A549 (cell line): Measurements from ENCODE around the gene ROBO1. TPM values are rescaled to one million over a fixed set of nuclear protein-coding genes. Genes with fewer than 3 reads are reported as not detected.
A peak's percentile ranks its signal among the peaks of the same experiment; 100 is the strongest.

Experiments used
- ATAC-seq, 2 experiments: fragments of 200-7000 bp in 1 of 2; fragments of >200 bp in 1 of 2; cut with Nextera tagmentation in 1 of 2; cut with Tn5 transposase in 1 of 2; 3 replicates each; pipeline versions ENCODE4 v1.8.0 to v1.9.1; 2018 to 2020; ENCODE audit warnings: mild to moderate bottlenecking in 1 of 2, moderate library complexity in 1 of 2
- CTCF ChIA-PET: fragments of 300-600 bp; sonication (Branson Sonifier 250); formaldehyde crosslinking; extraction: SDS; loops from one replicate; lab custom pipeline; 2021; ENCODE audit warnings: antibody characterized with exemption, inconsistent platforms; lab: Yijun Ruan, JAX
- POLR2A ChIA-PET: fragments of 350-600 bp; formaldehyde crosslinking; extraction: SDS; loops from one replicate; lab custom pipeline; 2021; ENCODE audit warnings: antibody characterized with exemption, inconsistent platforms; lab: Yijun Ruan, JAX
- DNase-seq, 2 experiments: peaks; one replicate each; pipeline versions ENCODE4 v3.0.0 to v3.0.0-alpha.2; 2011 to 2016; ENCODE audit warnings: low read depth in 1 of 2, low spot score in 1 of 2
- FAIRE-seq: peaks from 2 replicates; lab custom pipeline; 2011; peaks lifted over from hg19 to GRCh38; lab: Jason Lieb, UNC
- H3K27ac ChIP-seq, 2 experiments: fragments of >200 bp; sonication (Bioruptor Twin); formaldehyde crosslinking; 3 replicates each; pipeline ENCODE4 v1.5.1; 2016 to 2017
- H3K4me1 ChIP-seq: fragments of >200 bp; sonication (Bioruptor Twin); formaldehyde crosslinking; 3 replicates; pipeline ENCODE4 v1.6.1; 2016
- H3K4me2 ChIP-seq: fragments of >200 bp; sonication (Bioruptor Twin); formaldehyde crosslinking; 3 replicates; pipeline ENCODE4 v1.6.1; 2016
- H3K4me3 ChIP-seq: fragments of >200 bp; sonication (Bioruptor Twin); formaldehyde crosslinking; 3 replicates; pipeline ENCODE4 v1.5.1; 2016
- H3K9me3 ChIP-seq: fragments of >200 bp; sonication (Bioruptor Twin); formaldehyde crosslinking; 3 replicates; pipeline ENCODE4 v1.6.1; 2016
- CHD2 ChIP-seq: fragments of 150-350 bp; IDR thresholded peaks from 2 replicates; pipeline ENCODE4 v1.6.1; 2014; ENCODE audit warnings: low read length; ENCODE audit not compliant: partially characterized antibody
- CHD4 ChIP-seq: fragments of 200-600 bp; sonication (generic); IDR thresholded peaks from 2 replicates; pipeline ENCODE4 v1.6.1; 2016; ENCODE audit warnings: antibody characterized with exemption, mild to moderate bottlenecking, borderline replicate concordance
- EP300 ChIP-seq, 2 experiments: fragments of >200 bp; sonication (Bioruptor Twin); formaldehyde crosslinking; IDR thresholded peaks; 2 replicates in 1 of 2; 3 replicates in 1 of 2; pipeline ENCODE4 v1.6.1; 2016 to 2017
- FOXS1 ChIP-seq: fragments of 250-450 bp; sonication (Bioruptor Pico); IDR thresholded peaks from 2 replicates; pipeline ENCODE4 v1.5.0; 2020; ENCODE audit warnings: mild to moderate bottlenecking, moderate library complexity
- GATA3 ChIP-seq: IDR thresholded peaks from 2 replicates; pipeline ENCODE4 v1.6.1; 2012; ENCODE audit warnings: borderline replicate concordance
- HEYL ChIP-seq: fragments of 250-450 bp; sonication (Bioruptor Pico); IDR thresholded peaks from 2 replicates; pipeline ENCODE4 v1.8.0; 2021; ENCODE audit warnings: mild to moderate bottlenecking, moderate library complexity
- HMGXB4 ChIP-seq: fragments of 250-450 bp; sonication (Bioruptor Pico); IDR thresholded peaks from 2 replicates; pipeline ENCODE4 v1.5.0; 2021; ENCODE audit warnings: mild to moderate bottlenecking, moderate library complexity, borderline replicate concordance
- HOXB13 ChIP-seq: fragments of 250-450 bp; sonication (Bioruptor Pico); IDR thresholded peaks from 2 replicates; pipeline ENCODE4 v1.5.0; 2020; ENCODE audit warnings: low read depth, mild to moderate bottlenecking, moderate library complexity
- JUNB ChIP-seq: fragments of >200 bp; sonication (Bioruptor Twin); formaldehyde crosslinking; IDR thresholded peaks from 2 replicates; pipeline ENCODE4 v1.6.1; 2016
- KDM5A ChIP-seq: fragments of 200-600 bp; sonication (generic); IDR thresholded peaks from 2 replicates; pipeline ENCODE4 v1.6.1; 2016; ENCODE audit warnings: antibody characterized with exemption, mild to moderate bottlenecking
- MAX ChIP-seq: IDR thresholded peaks from 2 replicates; pipeline ENCODE4 v1.6.1; 2012
- MAZ ChIP-seq: fragments of 150-350 bp; IDR thresholded peaks from 2 replicates; pipeline ENCODE4 v1.6.1; 2014; ENCODE audit warnings: antibody characterized with exemption, low read depth, low read length, borderline replicate concordance
- NPAS2 ChIP-seq: fragments of 250-450 bp; sonication (Bioruptor Pico); IDR thresholded peaks from 2 replicates; pipeline ENCODE4 v1.8.0; 2022; ENCODE audit warnings: mild to moderate bottlenecking, moderate library complexity, borderline replicate concordance
- NR3C1 ChIP-seq: fragments of >200 bp; sonication (Bioruptor Twin); formaldehyde crosslinking; IDR thresholded peaks from 3 replicates; pipeline ENCODE4 v1.6.1; 2017
- PHF8 ChIP-seq: fragments of 200-600 bp; sonication (generic); IDR thresholded peaks from 2 replicates; pipeline ENCODE4 v1.6.1; 2016; ENCODE audit warnings: low read depth, mild to moderate bottlenecking, antibody characterized with exemption, moderate library complexity, borderline replicate concordance
- POLR2AphosphoS2 ChIP-seq: conservative IDR thresholded peaks from 2 replicates; pipeline ENCODE4 v1.6.1; 2012; ENCODE audit warnings: low read length, improper control_type of control experiment, inconsistent platforms
- RAD21 ChIP-seq, 2 experiments: fragments of >200 bp in 1 of 2; sonication (Bioruptor Twin) in 1 of 2; formaldehyde crosslinking in 1 of 2; IDR thresholded peaks in 1 of 2; conservative IDR thresholded peaks in 1 of 2; 2 replicates in 1 of 2; 3 replicates in 1 of 2; pipeline ENCODE4 v1.6.1; 2012 to 2018; ENCODE audit warnings: inconsistent platforms in 1 of 2
- RARB ChIP-seq: fragments of 250-450 bp; sonication (Bioruptor Pico); IDR thresholded peaks from 2 replicates; pipeline ENCODE4 v1.8.0; 2021; ENCODE audit warnings: mild to moderate bottlenecking, moderate library complexity
- SREBF2 ChIP-seq: fragments of 450-650 bp; IDR thresholded peaks from 2 replicates; pipeline ENCODE4 v1.6.1; 2014; ENCODE audit warnings: mild to moderate bottlenecking, moderate library complexity
- ZC3H11A ChIP-seq: fragments of 450-650 bp; IDR thresholded peaks from 2 replicates; pipeline ENCODE4 v1.6.1; 2014; ENCODE audit warnings: antibody characterized with exemption, mild to moderate bottlenecking
- ZSCAN20 ChIP-seq: fragments of 250-450 bp; sonication (Bioruptor Pico); IDR thresholded peaks from 2 replicates; pipeline ENCODE4 v1.8.0; 2022; ENCODE audit warnings: mild to moderate bottlenecking, moderate library complexity
- WGBS: methylation state at CpG from one replicate; pipeline ENCODE4 v1.1.6; 2017; ENCODE audit errors: missing lambda C conversion rate; 5-methylcytosine and 5-hydroxymethylcytosine counted together
- polyA plus RNA-seq, 4 experiments: library from polyadenylated mRNA; depleted of rRNA in 3 of 4; stranded (reverse); fragments of >200 nt; fragmentation: RNase III in 1 of 4; extraction: RNeasy Plus Mini Kit Qiagen cat#74134 plus additional on column Dnase treatment in 1 of 4; gene quantifications; 2 replicates in 3 of 4; 3 replicates in 1 of 4; pipeline ENCODE4 v1.2.3, GENCODE V29; 2011 to 2017
- TF ChIP-seq, protein P1 (sequence below): fragments of >200 bp; sonication (Bioruptor Twin); formaldehyde crosslinking; IDR thresholded peaks from 3 replicates; pipeline ENCODE4 v1.6.1; 2016

Gene ROBO1
- polyA plus RNA-seq, 2 of the 4 experiments (the other 2 are of a cell fraction), result 25.3 to 35.6 TPM

DNA sequence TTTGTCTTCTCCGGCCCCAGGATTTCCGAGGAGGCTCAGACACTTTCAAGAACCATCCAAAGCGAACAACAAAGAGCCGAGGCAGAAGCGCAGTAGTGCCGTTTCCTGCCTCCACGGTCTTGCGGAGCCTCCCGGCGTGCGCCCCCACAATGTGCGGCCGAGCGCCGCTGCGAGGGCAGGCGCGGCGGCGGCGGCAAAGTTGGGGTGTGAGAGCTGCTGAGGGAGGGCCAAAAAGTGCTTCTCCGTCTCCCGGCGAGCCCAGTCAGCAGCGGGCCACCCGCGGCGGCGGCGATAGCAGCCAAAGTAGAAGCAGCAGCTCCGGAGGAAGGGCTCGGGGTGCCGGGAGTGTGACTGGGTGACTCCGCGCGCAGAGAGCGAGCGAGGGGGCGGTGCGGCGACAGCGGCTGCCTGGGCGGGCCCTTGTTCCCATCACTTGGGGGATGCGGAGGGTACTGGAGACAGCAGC, 749.1 kb downstream of the ROBO1 start:
- peak overlapping the region; percentile 81 to 90 for H3K27ac ChIP-seq
- 0% methylated on average over 11 of the region's 44 CpGs for WGBS
- ATAC-seq, result peak; percentile 85
- ChIA-PET CTCF (interaction anchor here (0.7 to 2.3 kb wide), 13 partner anchors 9 to 376 kb away, joined by 3 to 8 read pairs (median 3); no protein-coding TSS in a partner anchor), POLR2A (interaction anchor here (0.9 to 1.8 kb wide), 5 partner anchors 8 to 356 kb away, joined by 3 to 7 read pairs (median 3); no protein-coding TSS in a partner anchor)
- peak overlapping the region; percentile 62 for H3K4me3 ChIP-seq
- no peaks in the 10 kb centered on the region for H3K9me3 ChIP-seq
- TF ChIP-seq KDM5A (no peak), RAD21 (conservative IDR thresholded peaks at IDR 0.05 in 1 of 2, IDR thresholded peaks at IDR 0.05 in 1 of 2) (peak in 1 of 2 experiments; percentile 13; a peak in 2 of 5 replicates), NPAS2 (CRISPR knock-in tag) (no peak), FOXS1 (CRISPR knock-in tag) (no peak), POLR2AphosphoS2 (no peak), NR3C1 (no peak), MAX (peak; percentile 55; the same call in 1 of the 2 replicates), RARB (no peak), ZC3H11A (no peak)
- TF ChIP-seq, all 56 proteins: peak for 2
- FAIRE-seq (no peak), DNase-seq (peak; percentile 35 to 52)
- Histone ChIP-seq H3K4me1 (peaks cover 19% of the 10 kb centered on the region; the same call in 2 of the 3 replicates), H3K4me2 (peak overlapping the region; percentile 75)

DNA sequence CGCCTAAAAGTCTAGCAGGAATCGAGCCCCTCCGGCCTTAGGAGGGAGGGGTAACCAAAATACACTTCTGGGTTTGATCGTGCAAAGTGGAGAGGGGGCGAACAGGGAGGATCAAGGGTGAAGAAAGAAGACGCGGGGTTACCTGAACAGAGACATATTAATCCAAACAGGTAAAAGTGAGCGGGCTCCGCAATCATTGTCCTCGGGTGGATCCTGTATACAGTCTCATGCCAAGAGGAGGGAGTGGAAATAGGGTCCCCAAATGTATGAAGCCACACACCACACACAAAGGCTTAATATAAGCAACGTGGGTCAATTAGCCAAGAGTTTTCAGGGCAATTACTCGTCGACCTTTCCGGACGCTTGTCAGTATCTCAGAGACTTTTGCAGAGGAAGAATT, 749.5 kb downstream of the ROBO1 start:
- WGBS, result 3% methylated on average over 15 of the region's 15 CpGs
- peaks cover 19% of the 10 kb centered on the region; the same call in 2 of the 3 replicates for H3K4me1 ChIP-seq
- ChIA-PET CTCF (interaction anchor here (0.7 to 2.6 kb wide), 4 partner anchors 14 to 638 kb away, joined by 3 to 9 read pairs (median 6); no protein-coding TSS in a partner anchor), POLR2A (interaction anchor here (0.9 to 1.8 kb wide), 4 partner anchors 13 to 356 kb away, joined by 3 to 7 read pairs (median 3); no protein-coding TSS in a partner anchor)
- peak; percentile 5 to 14; a peak in 4 of 6 replicates for ATAC-seq
- H3K27ac ChIP-seq, result peak overlapping the region; percentile 81 to 90
- no peak for DNase-seq
- H3K4me2 ChIP-seq, result peak overlapping the region; percentile 75
- no peaks in the 10 kb centered on the region for H3K9me3 ChIP-seq
- no peak for FAIRE-seq
- peak overlapping the region; percentile 62 for H3K4me3 ChIP-seq
- TF ChIP-seq NR3C1 (no peak), FOXS1 (CRISPR knock-in tag) (no peak), HOXB13 (CRISPR knock-in tag) (no peak)

DNA sequence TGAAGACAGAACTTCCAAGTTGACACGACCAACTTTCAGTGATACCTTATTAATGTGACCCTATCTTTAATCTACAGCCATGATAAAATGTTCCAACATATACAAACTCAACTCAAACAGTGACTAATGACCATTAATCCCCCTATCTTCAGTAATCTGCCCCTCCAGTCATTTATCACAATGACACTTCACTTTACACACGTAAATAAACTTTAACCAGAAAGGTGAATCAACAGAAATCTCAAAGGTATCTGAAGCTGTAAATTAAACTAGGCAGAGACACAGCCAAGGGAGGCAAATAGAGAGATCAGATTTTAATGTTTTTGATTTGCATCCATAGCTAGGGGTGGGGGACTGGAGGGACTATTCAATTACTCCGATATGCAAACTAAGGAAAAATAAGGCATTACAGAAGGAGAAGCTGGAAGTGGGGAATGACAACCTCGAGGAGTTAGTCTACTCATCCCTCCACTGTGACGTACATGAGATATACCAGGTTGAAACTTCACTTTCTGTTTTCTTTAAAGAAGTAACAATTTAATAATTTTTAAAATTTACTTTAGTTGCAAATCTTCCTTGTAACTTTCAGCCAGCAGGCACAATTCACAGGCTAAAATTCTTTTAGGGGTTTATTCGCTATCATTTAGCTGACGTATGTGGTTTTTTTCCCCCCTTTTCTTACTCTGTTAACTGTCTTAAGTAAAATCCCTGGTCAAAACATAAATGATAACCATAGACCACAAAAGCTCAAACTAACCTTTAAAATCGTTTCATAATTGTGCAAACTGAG, 751.0 kb downstream of the ROBO1 start:
- WGBS, result 42% methylated on average over 8 of the region's 8 CpGs
- CTCF ChIA-PET, result interaction anchor here (0.7 to 2.6 kb wide), 7 partner anchors 15 to 674 kb away, joined by 3 to 9 read pairs (median 3); no protein-coding TSS in a partner anchor

GRCh38 chr3:79015854-79016253, 751.9 kb downstream of the ROBO1 start:
- peaks cover 19% of the 10 kb centered on the region; the same call in 2 of the 3 replicates for H3K4me1 ChIP-seq
- no peak overlapping the region for H3K27ac ChIP-seq
- H3K9me3 ChIP-seq, result no peaks in the 10 kb centered on the region
- H3K4me2 ChIP-seq, result peak overlapping the region; percentile 75
- ATAC-seq (no peak), DNase-seq (no peak), FAIRE-seq (no peak)
- ChIA-PET CTCF (interaction anchor here (1.1 to 2.6 kb wide), 5 partner anchors 16 to 158 kb away, joined by 3 to 9 read pairs (median 3); no protein-coding TSS in a partner anchor), POLR2A (no interaction called here)
- 54% methylated on average over 1 of the region's 1 CpG for WGBS
- no peak overlapping the region for H3K4me3 ChIP-seq
- TF ChIP-seq HMGXB4 (no peak), JUNB (no peak), FOXS1 (CRISPR knock-in tag) (no peak), HEYL (CRISPR knock-in tag) (no peak), MAX (no peak), MAZ (no peak), CHD2 (no peak), RAD21 (conservative IDR thresholded peaks at IDR 0.05 in 1 of 2, IDR thresholded peaks at IDR 0.05 in 1 of 2) (no peak), EP300 (IDR thresholded peaks at IDR 0.05) (no peak), PHF8 (no peak), ZSCAN20 (no peak), SREBF2 (no peak), CHD4 (no peak)
- TF ChIP-seq, protein P1, sequence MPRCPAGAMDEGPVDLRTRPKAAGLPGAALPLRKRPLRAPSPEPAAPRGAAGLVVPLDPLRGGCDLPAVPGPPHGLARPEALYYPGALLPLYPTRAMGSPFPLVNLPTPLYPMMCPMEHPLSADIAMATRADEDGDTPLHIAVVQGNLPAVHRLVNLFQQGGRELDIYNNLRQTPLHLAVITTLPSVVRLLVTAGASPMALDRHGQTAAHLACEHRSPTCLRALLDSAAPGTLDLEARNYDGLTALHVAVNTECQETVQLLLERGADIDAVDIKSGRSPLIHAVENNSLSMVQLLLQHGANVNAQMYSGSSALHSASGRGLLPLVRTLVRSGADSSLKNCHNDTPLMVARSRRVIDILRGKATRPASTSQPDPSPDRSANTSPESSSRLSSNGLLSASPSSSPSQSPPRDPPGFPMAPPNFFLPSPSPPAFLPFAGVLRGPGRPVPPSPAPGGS, result no peak

More for the DNA sequence above, 751.0 kb downstream of the ROBO1 start:
- Histone ChIP-seq H3K4me1 (peaks cover 19% of the 10 kb centered on the region; the same call in 2 of the 3 replicates), H3K4me2 (peak overlapping the region; percentile 75), H3K27ac (peak overlapping the region in 1 of 2 experiments; percentile 90; a peak in 3 of 6 replicates), H3K4me3 (peak overlapping the region; percentile 62), H3K9me3 (no peaks in the 10 kb centered on the region)
- ATAC-seq (no peak), FAIRE-seq (no peak)
- POLR2A ChIA-PET, result no interaction called here
- TF ChIP-seq POLR2AphosphoS2 (no peak), GATA3 (peak; percentile 43; the same call in 1 of the 2 replicates), MAX (no peak)
- TF ChIP-seq, all 56 proteins: peak for 1
- no peak for DNase-seq
